Neural progenitor cell (in vitro differentiated cells): ENCODE measurements around the gene GATAD2B.

Source experiments
- EZH2 ChIP-seq: fragments of 200-600 bp; sonication (generic); IDR thresholded peaks from 2 replicates; pipeline ENCODE4 v1.6.1; 2017; ENCODE audit warnings: antibody characterized with exemption, mild to moderate bottlenecking, moderate library complexity
- TF ChIP-seq, protein P1 (sequence below): fragments of 200-600 bp; sonication (generic); IDR thresholded peaks from 2 replicates; pipeline ENCODE4 v1.5.1; 2017; ENCODE audit warnings: antibody characterized with exemption, mild to moderate bottlenecking

- TF ChIP-seq, protein P1, sequence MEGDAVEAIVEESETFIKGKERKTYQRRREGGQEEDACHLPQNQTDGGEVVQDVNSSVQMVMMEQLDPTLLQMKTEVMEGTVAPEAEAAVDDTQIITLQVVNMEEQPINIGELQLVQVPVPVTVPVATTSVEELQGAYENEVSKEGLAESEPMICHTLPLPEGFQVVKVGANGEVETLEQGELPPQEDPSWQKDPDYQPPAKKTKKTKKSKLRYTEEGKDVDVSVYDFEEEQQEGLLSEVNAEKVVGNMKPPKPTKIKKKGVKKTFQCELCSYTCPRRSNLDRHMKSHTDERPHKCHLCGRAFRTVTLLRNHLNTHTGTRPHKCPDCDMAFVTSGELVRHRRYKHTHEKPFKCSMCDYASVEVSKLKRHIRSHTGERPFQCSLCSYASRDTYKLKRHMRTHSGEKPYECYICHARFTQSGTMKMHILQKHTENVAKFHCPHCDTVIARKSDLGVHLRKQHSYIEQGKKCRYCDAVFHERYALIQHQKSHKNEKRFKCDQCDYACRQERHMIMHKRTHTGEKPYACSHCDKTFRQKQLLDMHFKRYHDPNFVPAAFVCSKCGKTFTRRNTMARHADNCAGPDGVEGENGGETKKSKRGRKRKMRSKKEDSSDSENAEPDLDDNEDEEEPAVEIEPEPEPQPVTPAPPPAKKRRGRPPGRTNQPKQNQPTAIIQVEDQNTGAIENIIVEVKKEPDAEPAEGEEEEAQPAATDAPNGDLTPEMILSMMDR, result no peak
- TF ChIP-seq EZH2, result no peak
These were observed 40.5 kb upstream of the GATAD2B start, which contains the start of gene SLC39A1 for GRCh38 chr1:153963030-153963849.
